Medulla oblongata (tissue), 1 donor: ENCODE data around the gene OR2A1.
"Not testable (repeated sequence)": the region's sequence is repeated elsewhere in the genome, so short reads cannot be mapped to it uniquely, and the experiment has no call there.

ENCODE experiments used
- DNase-seq: peaks from one replicate; pipeline ENCODE4 v3.0.0-alpha.2; 2015; ENCODE audit errors: extremely low spot score

Gene OR2A1

GRCh38 chr7:144325868-144326267, 13.6 kb downstream of the OR2A1 start:
- DNase-seq, result not testable (repeated sequence)

DNA sequence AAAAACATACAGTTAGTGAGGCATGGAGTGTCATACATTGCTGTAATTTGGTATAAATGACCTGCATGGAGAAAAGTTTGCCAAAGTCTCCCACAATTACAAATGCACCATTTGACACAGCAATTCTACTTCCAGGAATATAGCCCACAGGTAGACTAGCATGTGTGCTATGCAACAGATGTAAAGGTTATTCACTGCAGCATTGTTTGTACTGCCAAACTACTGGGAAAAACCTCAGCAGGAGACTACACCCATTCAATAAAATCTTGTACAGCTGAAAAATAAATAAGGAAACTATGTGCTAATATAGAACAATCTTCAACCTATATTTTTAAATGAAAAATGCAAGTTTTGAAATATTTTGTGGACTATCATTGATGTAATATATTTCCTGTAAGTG, 17.8 kb downstream of the OR2A1 start:
- DNase-seq, result not testable (repeated sequence)

GRCh38 chr7:144331221-144331995, 19.2 kb downstream of the OR2A1 start:
- not testable (repeated sequence) for DNase-seq

DNA sequence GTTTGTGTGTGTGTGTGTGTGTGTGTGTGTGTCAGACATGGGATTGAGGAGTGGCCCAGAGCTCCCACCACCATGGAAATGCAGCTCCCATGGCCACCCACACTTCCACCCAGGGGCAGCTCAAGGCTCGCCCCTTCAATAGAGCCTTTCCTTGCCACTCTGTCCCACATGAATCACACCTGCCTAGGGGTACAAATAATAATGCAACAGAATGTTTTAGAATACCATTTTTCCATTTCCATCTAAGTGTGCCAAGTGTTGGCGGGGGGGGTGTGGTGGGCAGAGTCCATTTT, 19.7 kb downstream of the OR2A1 start:
- DNase-seq, result not testable (repeated sequence)

DNA sequence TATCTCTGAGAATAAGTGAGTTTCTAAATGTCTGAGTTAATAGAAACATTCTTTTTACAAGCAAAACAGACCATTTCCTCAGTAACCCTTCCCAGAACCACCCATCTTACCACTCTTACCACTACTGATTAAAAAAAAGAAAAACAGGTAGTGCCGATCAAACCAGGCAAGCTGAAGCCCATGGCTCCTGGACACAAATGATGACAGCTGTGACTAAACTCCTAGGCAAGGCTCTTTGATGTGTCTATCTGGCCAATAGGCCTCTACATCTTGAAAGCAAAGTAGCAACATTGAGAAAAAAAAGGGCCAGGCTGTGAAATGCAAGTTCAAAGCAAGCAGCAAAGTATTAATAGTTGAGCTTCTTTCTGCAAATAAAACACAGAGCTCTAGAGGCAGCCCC, 36.4 kb downstream of the OR2A1 start:
- not testable (repeated sequence) for DNase-seq

DNA sequence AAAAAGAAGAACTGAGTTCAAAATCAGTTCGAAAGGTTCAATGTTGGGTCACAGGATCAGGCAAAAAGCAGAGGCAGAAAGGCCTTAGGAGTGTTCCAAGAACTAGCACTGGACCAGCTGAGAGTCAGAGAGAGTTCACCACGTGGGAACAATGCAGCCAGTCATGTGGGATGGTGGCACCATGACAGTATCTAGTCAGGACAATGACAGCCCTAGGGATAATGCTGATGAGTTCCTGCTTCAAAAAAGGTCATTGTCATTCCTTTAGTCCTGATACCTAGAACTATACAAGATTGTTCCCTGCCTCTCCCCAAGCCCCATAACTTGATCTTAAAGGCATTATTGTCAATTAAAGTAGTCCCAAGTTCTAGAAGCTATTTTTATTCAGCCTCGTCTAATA, 39.4 kb downstream of the OR2A1 start:
- DNase-seq, result peak; percentile 42

DNA sequence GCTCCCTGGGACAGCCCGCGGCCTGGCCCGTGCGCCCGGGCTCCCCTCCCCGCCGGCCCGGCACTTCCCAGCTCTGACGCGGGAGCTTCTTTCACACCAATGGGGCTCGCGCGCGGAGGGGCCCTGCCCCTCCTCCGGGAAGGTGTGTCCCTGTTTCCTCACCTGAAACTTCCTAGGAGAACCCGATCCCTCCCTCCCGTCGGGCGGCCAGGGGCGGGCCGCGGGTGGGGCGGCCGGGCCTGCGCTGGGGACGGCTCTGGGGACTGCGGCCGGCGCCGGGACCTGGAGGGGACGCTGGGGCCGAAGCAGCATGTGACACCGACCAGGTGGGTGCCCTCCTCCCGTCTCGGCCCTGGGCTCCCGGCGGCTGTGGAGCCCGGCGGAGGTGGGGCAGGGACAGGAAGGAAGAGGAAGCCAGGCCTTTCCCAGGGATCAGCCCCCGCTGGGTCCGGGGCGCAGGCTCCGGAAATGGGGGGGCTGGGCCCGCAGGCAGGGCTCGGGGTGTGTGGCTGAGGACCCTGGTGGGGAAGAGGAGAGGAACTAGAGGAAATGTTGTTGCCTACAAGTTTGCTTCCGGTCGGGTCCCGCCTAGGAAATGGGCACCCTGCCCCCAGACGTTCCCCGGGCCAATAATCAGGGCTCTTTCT, 43.1 kb downstream of the OR2A1 start, which contains the start of gene ARHGEF5:
TSS of gene ARHGEF5 (plus strand) at position 227 of the 647 bp plus-strand sequence. CDS start 7,268 bp downstream, outside the sequence.
- DNase-seq, result not testable (repeated sequence)

DNA sequence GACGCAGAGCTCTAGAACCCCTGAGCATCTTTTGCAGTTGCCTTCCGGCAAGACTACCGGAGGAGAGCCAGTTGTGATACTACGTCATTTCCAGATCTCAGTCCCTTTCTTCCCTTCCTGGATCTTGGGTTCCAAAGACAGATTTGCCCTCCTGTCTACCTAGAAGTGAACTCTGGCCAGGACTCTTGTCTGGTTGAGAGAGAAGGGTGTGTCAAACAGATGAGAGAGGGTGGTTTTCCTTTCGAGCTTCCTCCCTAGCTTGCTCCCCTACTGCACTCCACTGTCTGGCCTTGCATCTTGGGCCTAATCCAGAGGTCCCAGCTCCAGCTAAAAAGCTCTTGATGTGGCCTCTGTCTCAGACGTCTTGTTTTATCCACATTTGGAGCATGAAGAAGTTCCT, 44.0 kb downstream of the OR2A1 start:
- DNase-seq, result not testable (repeated sequence)

GRCh38 chr7:144356860-144357259, 44.6 kb downstream of the OR2A1 start:
- not testable (repeated sequence) for DNase-seq

- DNase-seq, result not testable (repeated sequence)
Observed at GRCh38 chr7:144362061-144362460, 49.8 kb downstream of the OR2A1 start.

- not testable (repeated sequence) for DNase-seq
Observed at GRCh38 chr7:144365523-144365922, 53.3 kb downstream of the OR2A1 start.

- DNase-seq, result not testable (repeated sequence)
Observed at GRCh38 chr7:144367250-144367649, 55.0 kb downstream of the OR2A1 start.

DNA sequence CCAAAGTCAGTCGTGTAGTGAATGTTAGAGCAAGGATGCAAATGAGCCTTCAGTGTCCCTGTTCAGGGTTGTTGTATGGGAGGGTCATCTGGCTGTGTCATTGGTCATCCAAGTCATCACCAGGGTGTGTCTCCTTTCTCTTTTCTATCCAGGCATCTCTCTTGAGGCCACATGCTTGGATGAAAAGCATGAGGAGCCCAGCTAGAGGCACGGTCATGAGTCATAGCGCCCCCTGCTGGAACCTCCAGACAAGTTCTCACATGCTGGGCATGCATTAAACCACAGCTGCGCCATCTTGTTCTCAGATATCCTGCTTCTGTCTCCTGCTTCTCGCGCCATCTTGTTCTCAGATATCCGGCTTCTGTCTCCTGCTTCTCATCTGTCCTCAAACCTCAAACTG, 57.0 kb downstream of the OR2A1 start:
- DNase-seq, result not testable (repeated sequence)
